H7 (cell line): ENCODE results near the gene ETS1. TPM values are rescaled to one million over a fixed set of nuclear protein-coding genes. Genes with fewer than 3 reads are reported as not detected.

ENCODE experiments used
- DNase-seq: peaks from one replicate; pipeline ENCODE4 v3.0.0; 2012
- H3K27me3 ChIP-seq: 2 replicates; pipeline ENCODE4 v1.6.0; 2011; ENCODE audit warnings: mild to moderate bottlenecking, low read length; ENCODE audit not compliant: control insufficient read depth, insufficient read depth
- H3K36me3 ChIP-seq: replicated peaks from 2 replicates; pipeline ENCODE4 v1.5.1; 2011; ENCODE audit warnings: low read length; ENCODE audit not compliant: control insufficient read depth, insufficient read depth
- H3K4me3 ChIP-seq: 2 replicates; pipeline ENCODE4 v1.5.1; 2011; ENCODE audit warnings: low read depth, mild to moderate bottlenecking, control low read depth, low read length, moderate library complexity; ENCODE audit not compliant: insufficient read depth
- total RNA-seq: library from RNA; depleted of rRNA; stranded (reverse); fragments of >200 nt; shearing (Covaris generic); gene quantifications from 2 replicates; pipeline ENCODE4 v1.2.3, GENCODE V29; 2014

ETS1 gene
- total RNA-seq, 1 experiment from 2014 or later = 24.1 TPM

DNA sequence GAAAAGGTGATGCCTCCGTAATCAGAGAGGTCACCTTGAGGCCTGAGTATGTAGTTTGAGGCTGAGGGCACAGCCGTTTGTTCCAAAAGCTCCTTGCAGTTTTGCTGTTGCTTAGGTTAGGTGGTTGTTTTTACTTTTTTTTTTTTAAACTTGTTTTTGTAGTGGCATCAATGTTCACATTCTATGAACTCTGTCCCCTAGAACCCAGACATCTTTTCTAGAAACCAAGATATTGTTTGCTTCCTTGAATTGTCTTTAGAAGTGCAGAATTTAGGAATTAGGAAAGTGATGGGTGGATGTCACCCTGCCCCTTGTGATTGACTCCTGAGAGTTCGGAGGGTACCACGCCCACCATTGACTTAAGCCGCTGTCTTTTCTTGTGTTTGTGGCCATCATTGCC is 35.7 kb upstream of the ETS1 start:
- H3K4me3 ChIP-seq = no peak overlapping the region
- peaks cover 6% of the 10 kb centered on the region; the same call in 1 of the 2 replicates for H3K27me3 ChIP-seq
- DNase-seq = no peak
- no peaks in the 10 kb centered on the region for H3K36me3 ChIP-seq

DNA sequence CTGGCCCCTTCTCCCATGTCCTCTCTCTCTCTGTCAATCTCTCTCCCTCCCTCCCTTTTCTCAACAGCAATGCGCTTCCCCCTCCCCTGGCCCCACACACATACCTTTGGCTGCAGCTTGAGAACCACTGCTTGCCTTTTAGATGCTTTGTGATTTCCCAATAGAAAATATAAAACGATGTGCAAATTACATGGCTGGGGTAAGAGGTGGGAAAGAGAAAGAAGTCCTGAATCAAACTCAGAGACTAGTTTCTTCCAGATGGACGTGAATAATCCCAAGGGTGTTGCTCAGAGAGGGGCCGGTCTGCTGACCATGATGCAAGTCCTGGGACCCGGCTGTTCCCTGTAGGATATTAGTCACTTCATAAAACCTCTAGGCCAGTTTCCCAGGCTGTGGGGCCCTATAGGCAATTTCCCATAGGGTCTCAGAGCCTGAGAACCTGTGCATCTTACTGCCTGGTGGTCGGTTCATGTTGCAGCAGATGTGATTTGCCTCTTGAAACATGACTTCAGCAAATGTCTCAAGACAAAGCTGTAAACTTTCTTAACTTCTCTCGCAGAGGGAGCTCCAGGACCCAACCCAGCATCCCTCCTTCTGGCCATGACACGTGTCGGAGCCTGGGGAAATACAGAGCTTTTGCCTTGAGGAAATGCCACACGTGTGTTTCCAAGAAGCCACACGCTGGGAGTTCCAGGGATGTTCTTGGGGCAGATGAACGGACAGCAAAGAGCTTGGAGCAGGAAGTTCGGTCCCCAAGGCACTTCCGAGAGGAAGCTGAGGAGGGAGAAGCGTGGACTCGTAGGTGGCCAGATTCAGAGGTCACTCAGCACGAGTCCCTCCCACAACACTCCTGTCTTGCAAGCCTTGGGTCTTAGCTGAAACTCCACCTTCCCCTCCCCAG is 34.5 kb upstream of the ETS1 start:
- peaks cover 6% of the 10 kb centered on the region; the same call in 1 of the 2 replicates for H3K27me3 ChIP-seq
- H3K4me3 ChIP-seq = no peak overlapping the region
- H3K36me3 ChIP-seq = no peaks in the 10 kb centered on the region
- DNase-seq = no peak

DNA sequence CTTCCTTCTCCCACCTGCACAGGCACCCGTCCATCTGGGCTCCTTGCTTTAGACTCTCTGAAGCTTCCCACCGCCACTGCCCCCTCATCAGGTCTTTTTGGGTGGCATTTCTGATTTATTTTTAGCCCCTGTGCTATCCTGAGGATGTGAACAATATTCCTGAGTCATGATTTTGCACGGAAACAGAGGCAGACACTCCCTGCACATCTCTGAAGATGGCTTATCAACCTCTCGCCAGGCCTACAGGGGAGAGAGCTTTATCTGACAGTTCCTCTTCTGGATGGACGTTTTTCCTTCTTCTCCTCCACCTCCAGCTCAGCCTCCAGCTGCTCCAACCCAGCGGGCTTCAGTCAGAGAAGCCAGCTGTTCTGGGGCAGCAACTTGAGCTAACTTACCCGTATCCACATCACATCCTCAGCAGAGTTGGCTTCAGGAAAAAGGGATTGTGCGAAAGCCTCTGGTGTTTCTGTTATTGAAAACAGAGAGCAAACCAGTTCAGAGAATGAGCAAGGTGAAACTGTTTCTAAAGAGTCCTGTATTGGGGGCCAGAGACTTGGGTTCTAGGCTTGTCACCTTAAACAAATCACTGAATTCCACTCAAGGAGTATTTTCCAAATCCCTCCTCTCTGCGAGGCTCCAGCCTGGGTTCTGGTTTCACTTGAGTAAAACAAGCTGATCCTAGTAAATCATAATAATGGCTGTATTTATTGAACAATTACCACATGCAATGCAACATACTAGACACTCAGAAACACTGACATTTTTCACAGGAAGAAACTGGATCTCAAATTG is 33.1 kb upstream of the ETS1 start:
- Histone ChIP-seq H3K4me3 (no peak overlapping the region), H3K36me3 (no peaks in the 10 kb centered on the region), H3K27me3 (peaks cover 6% of the 10 kb centered on the region; the same call in 1 of the 2 replicates)
- DNase-seq = peak; percentile 9

DNA sequence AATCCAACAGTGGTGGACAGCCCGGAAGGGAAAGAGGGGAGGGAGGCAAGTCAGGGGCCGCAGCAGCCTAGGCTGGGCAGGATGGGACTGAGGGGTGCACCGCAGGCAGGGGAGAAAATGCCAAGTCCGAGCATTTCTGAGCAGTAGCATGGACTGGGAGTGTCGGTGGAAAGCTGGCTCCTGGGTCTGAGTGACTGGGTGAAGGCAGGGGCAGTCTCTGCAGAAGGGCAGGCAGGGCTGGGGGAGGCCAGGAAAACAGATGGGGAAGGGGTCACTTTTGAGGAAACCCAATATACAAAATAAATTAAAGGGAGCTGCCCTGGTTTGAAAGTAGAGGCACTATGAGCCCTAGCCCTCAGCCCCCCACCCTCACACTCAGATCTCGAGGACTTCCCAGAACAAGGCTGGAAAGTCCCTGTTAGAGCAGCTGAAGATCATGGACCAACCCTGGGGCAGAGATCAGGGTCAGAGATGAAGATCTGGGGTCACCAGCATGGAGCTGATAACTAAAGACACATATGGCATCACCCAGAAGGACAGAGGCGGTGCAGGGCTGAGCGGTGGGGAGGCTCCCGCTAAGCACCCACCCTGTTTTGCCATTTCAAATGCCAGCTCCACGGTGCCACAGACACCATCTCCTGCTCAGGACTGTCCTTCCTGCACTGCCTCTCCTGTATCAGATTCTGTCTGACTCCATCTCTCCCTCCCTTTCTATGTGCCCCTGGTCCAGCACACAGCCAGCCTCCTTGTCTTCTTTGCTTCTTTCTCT is 32.4 kb upstream of the ETS1 start:
- Histone ChIP-seq H3K27me3 (peaks cover 6% of the 10 kb centered on the region; the same call in 1 of the 2 replicates), H3K36me3 (no peaks in the 10 kb centered on the region), H3K4me3 (no peak overlapping the region)
- DNase-seq = peak; percentile 13

DNA sequence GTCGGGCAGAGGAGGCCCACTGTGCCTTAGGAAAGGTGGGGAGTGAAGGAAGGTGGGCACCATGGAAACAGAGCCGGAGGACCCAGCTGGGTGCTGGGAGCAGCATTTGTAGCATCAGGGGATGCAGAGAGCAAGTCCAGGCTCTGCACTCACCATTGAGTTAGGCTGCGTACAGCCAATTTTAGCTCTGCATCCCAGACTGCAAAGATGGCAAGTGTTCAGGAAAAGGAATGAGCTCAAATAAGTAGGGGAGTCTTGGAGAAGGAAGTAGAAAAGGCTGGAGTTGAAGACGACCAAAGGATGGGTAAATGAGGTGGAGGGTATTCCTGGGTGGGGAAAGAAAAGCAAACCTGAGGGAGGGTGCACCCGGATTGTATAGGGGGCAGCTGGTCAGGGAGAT is 31.6 kb upstream of the ETS1 start:
- no peak overlapping the region for H3K4me3 ChIP-seq
- peaks cover 6% of the 10 kb centered on the region; the same call in 1 of the 2 replicates for H3K27me3 ChIP-seq
- peak; percentile 13 for DNase-seq
- H3K36me3 ChIP-seq = no peaks in the 10 kb centered on the region

DNA sequence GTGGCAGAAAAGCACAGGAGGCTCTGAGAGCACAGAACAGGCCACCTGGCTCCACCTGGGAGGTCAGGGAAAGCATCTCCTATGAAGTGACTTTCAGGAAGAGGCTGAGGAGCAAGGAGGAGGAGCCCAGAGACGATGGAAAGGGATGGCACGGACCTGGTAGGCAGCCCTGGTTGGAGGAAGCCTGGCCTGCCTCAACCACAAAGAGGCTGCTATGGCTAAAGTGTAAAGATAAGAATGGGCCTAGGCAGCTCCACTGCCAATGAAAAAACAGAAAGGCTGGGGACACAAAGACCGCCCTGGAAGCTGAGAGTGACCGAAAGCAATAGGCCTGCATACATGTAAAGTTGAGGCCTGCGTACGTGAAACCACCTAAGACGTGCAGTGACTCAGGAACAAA is 31.2 kb upstream of the ETS1 start:
- H3K27me3 ChIP-seq = peaks cover 6% of the 10 kb centered on the region; the same call in 1 of the 2 replicates

DNA sequence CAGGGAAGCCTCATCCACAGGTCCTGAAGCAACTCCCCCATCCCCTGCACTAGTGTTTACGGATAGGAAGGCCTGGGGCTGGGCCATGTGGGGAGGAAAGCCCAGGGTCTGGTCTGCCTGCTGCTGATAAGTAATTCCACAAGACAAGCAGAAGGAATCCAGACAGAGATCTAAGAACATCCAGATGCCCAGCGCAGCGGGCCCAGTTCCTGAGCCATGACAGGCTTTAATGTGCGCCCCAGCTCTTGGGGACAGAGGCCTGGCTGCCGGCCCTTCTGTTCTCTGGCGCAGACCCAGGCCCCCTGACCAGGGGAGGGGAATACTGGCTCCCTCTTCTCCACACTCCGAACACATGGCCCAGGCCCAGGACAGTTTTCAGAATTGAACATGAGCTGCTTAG is 28.8 kb upstream of the ETS1 start:
- Histone ChIP-seq H3K36me3 (no peaks in the 10 kb centered on the region), H3K4me3 (no peak overlapping the region), H3K27me3 (peaks cover 6% of the 10 kb centered on the region)
- DNase-seq = no peak

More for the DNA sequence above, 31.2 kb upstream of the ETS1 start:
- no peak for DNase-seq
- Histone ChIP-seq H3K36me3 (no peaks in the 10 kb centered on the region), H3K4me3 (no peak overlapping the region)

DNA sequence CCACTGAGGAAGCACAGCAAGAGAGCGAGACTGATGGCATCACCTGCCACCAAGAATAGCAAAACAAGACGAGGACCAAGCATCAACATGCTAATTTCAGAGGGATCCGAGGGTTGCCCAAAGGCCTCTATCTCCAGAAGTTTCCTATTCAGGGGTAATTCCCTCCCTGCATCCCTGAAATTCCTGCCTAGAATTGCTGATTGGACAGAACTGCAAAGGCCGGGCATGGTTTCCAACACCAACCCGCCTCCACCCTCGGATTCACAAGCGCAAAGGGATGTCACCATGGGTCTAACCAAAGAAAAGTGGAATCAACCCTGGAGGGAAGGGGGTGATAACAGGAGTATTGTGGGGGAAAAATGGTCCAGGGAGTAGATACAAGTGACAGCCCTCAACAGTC is 28.3 kb upstream of the ETS1 start:
- Histone ChIP-seq H3K36me3 (no peaks in the 10 kb centered on the region), H3K27me3 (peaks cover 6% of the 10 kb centered on the region), H3K4me3 (no peak overlapping the region)
- no peak for DNase-seq

DNA sequence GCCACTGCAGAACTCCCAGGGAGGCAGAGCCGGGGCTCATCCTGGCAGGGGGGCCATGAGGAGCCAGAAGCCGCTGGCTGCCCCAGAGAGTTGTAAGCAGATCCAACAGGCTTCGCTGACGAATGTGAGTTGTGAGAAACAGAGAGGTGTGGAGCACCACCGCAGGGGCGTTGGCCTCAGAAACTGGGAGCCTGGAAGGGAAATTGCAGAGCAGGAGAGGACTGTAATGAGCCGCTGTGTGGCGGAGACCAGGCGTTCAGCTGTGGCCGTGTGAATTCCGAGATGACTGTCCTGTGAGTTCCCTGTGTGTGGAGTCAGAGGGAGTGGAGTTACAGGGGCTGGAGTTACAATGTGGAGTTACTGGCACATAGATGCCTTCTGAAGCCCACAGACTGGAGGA is 27.7 kb upstream of the ETS1 start:
- H3K4me3 ChIP-seq = no peak overlapping the region
- no peak for DNase-seq
- no peaks in the 10 kb centered on the region for H3K36me3 ChIP-seq
- H3K27me3 ChIP-seq = peaks cover 3% of the 10 kb centered on the region; the same call in 1 of the 2 replicates

DNA sequence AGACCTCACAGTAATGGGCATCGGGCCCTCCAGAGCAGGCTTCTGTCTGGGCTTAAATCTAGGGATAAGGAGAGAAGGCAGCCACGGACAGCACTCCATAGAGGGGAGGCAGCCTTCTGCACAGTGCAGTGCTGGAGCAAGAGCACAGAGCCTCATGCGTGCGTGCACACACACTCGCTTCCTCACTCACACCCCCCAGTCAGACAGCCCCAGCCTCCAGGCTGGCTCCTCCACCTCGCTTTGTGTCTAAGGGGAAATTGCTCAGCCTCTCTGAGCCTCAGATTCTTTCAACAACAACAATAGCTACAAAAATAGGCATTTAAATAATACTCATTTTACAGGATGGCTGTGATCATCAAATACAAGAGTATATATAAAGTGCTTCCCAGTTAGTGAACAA is 26.7 kb upstream of the ETS1 start:
- Histone ChIP-seq H3K27me3 (peaks cover 1% of the 10 kb centered on the region; the same call in 1 of the 2 replicates), H3K36me3 (no peaks in the 10 kb centered on the region), H3K4me3 (no peak overlapping the region)
- DNase-seq = no peak

DNA sequence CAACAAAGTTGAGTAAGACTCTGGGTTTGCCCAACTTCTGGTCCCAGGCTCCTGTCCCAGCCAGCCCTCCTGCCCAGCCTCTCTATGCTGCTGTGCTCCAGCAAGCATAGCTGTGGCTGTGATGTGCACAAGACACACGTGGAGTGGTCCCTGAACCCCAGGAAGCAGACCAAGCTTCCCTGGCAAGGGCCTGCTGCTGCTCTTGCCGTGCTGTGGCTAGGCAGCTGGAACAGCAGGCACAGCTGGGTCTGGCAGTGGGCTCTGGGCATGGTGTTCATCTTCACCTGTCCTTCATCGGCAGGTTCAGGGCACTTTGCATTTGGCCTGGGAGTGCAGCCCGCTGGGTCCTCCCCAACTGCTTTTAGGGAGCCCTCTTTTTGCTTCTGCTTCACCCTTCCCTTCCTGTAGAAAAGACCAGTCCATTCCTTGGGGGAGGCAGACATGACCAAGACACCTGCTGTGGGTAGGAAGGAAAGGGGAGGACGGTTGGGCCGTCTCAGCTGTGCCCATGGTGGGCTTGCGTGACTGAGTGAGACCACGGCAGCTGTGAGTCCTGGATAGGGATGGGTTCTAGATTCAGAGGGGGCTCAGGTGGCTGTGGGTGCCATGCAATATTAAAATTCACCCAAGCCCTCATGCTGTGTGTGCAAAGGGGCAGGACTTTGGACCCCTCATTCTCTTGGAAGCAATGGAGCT is 26.1 kb upstream of the ETS1 start:
- no peak overlapping the region for H3K4me3 ChIP-seq
- H3K27me3 ChIP-seq = peaks cover 1% of the 10 kb centered on the region; the same call in 1 of the 2 replicates
- H3K36me3 ChIP-seq = no peaks in the 10 kb centered on the region
- DNase-seq = no peak

DNA sequence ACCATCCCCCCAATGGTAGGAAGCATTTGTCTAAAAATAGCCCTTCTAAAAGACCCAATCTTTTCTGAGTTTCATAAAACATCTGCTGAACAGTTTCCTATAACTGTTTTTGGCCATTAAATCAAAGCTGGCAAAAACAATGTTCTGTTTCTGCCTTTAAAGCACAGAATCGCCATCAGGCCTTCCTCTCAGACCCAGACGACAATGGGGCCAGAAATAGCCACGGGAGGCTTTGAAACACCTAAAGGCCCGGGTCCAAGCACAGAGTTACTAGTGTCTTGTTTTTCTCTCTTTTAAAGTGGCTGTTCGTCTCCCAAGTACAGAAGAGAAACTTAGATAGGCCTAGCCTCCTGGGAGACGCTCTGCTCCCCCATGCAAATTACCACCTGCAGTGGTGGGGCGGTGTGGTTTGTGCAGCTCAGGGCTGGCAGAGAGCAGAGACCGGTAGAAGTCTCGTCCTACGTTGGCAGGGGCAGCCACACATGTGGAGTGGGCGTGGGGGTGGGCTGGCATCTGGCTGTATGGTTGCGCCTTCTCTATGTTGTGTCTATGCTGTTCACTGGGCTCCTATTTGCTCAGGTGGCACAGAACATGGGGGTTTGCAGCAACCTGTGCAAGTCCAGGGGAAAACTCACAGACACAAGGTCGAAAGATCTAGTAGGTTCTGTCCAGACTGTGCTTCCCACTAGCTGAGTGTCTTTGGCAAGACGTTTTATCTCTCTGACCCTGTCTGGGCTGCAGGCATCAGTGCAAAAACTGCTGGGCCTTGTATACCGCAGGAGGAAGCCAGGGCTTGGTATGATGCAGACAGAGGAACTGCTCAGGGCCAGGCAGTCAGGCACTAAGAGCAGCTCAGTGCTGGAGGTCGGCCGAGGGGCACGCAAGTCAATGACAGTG is 23.6 kb upstream of the ETS1 start:
- DNase-seq = no peak
- peaks cover 1% of the 10 kb centered on the region; the same call in 1 of the 2 replicates for H3K27me3 ChIP-seq
- H3K36me3 ChIP-seq = no peaks in the 10 kb centered on the region
- H3K4me3 ChIP-seq = no peak overlapping the region

DNA sequence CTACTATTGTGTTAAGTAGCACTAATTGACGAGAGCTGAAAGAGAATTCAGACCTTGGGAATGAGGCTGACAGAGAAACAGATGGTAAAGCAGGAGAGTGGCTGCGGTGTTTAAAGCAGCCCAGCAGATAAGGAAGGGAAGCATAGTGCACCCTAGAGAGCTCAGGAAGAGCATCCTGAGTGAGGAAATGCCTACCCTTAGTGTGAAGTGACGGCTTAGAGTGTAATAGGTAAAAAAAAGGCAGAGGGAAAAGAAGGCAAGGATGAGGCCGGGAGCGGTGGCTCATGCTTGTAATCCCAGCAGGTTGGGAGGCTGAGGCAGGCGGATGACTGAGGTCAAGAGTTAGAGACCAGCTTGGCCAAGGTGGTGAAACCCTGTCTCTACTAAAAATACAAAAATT is 22.4 kb upstream of the ETS1 start:
- Histone ChIP-seq H3K36me3 (no peaks in the 10 kb centered on the region), H3K27me3 (peaks cover 1% of the 10 kb centered on the region; the same call in 1 of the 2 replicates), H3K4me3 (no peak overlapping the region)
- DNase-seq = no peak
